CD4-positive, alpha-beta T cell treated with Interferon alpha-2 for 1 hour (primary cell): ENCODE data around the gene MSH3.
A peak's percentile ranks its signal among the peaks of the same experiment; 100 is the strongest.
"Not testable (repeated sequence)": the region's sequence is repeated elsewhere in the genome, so short reads cannot be mapped to it uniquely, and the experiment has no call there.

Experiments used
- DNase-seq, 2 donors: peaks; one replicate each; pipeline ENCODE4 v3.0.0-alpha.2; 2020 to 2022

Gene MSH3

GRCh38 chr5:80799041-80799440 is 144.6 kb downstream of the MSH3 start:
- DNase-seq, result no peak

GRCh38 chr5:80799573-80799972 is 145.1 kb downstream of the MSH3 start:
- no peak for DNase-seq

- no peak for DNase-seq
Observed at GRCh38 chr5:80804332-80804731, 149.9 kb downstream of the MSH3 start.

GRCh38 chr5:80805038-80805437 is 150.6 kb downstream of the MSH3 start:
- DNase-seq, result no peak

- no peak for DNase-seq
Observed at GRCh38 chr5:80806929-80807328, 152.5 kb downstream of the MSH3 start.

- no peak for DNase-seq
Observed at GRCh38 chr5:80809451-80809850, 155.0 kb downstream of the MSH3 start.

- no peak for DNase-seq
Observed at GRCh38 chr5:80810425-80810824, 156.0 kb downstream of the MSH3 start.

GRCh38 chr5:80816590-80816989 is 162.1 kb downstream of the MSH3 start:
- no peak for DNase-seq

- DNase-seq, result no peak
Observed at GRCh38 chr5:80820685-80821084, 166.2 kb downstream of the MSH3 start.

GRCh38 chr5:80822640-80823039 is 168.2 kb downstream of the MSH3 start:
- no peak for DNase-seq

- not testable (repeated sequence) for DNase-seq
Observed at GRCh38 chr5:80824159-80824558, 169.7 kb downstream of the MSH3 start.

GRCh38 chr5:80825786-80826460 is 171.5 kb downstream of the MSH3 start:
- no peak for DNase-seq

- DNase-seq, result no peak
Observed at GRCh38 chr5:80834710-80835109, 180.3 kb downstream of the MSH3 start.

- DNase-seq, result no peak
Observed at GRCh38 chr5:80835128-80835527, 180.7 kb downstream of the MSH3 start.

GRCh38 chr5:80837679-80838078 is 183.2 kb downstream of the MSH3 start:
- peak in 1 of 2 donors; percentile 19 for DNase-seq

GRCh38 chr5:80841026-80841797 is 186.8 kb downstream of the MSH3 start:
- DNase-seq, result not testable (repeated sequence)

GRCh38 chr5:80846422-80846821 is 192.0 kb downstream of the MSH3 start:
- not testable (repeated sequence) for DNase-seq

GRCh38 chr5:80850168-80850567 is 195.7 kb downstream of the MSH3 start:
- DNase-seq, result not testable (repeated sequence)

GRCh38 chr5:80852331-80853245 is 198.1 kb downstream of the MSH3 start:
- peak in 1 of 2 donors; percentile 3 for DNase-seq

- no peak for DNase-seq
Observed at GRCh38 chr5:80853413-80853812, 199.0 kb downstream of the MSH3 start.

GRCh38 chr5:80854583-80854982 is 200.1 kb downstream of the MSH3 start:
- no peak for DNase-seq

GRCh38 chr5:80860924-80861613 is 206.6 kb downstream of the MSH3 start:
- no peak for DNase-seq

- DNase-seq, result no peak
Observed at GRCh38 chr5:80863708-80864107, 209.3 kb downstream of the MSH3 start.
